Thyroid gland (tissue), 4 donors: ENCODE measurements around the gene COL20A1.

Experiments used
- POLR2A ChIP-seq, 2 donors: fragments of 450-650 bp; IDR thresholded peaks; one replicate each; pipeline ENCODE4 v1.6.1; 2017; ENCODE audit warnings: antibody characterized with exemption in 2 of 2, mild to moderate bottlenecking in 2 of 2, moderate library complexity in 1 of 2
- TF ChIP-seq, protein P1 (sequence below), 6 experiments: fragments of 200-600 bp in 3 of 6; fragments of 450-650 bp in 3 of 6; sonication (generic) in 3 of 6; IDR thresholded peaks; one replicate each; pipeline ENCODE4 v1.5.1; 2016 to 2019; ENCODE audit warnings: antibody characterized with exemption in 6 of 6, mild to moderate bottlenecking in 2 of 6, inconsistent platforms in 1 of 6, moderate library complexity in 1 of 6

DNA sequence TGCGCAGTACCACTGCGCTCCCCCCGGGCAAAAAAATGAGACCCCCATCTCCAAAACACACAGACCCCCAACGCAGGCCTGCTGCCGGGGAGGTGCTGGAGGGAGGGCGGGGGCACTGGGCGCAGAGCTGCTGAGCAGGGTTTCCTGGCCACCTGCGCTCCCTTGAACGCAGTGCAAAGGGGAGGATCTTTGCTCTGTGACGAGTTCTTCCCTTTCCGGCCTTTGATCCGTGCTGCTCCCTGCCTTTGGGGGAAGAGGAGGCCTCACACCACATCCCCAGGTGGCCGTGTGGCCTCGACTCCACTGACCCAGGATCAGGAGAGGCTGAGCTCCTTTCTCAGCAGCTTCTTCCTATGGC, 8.9 kb upstream of the COL20A1 start:
- TF ChIP-seq, protein P1, sequence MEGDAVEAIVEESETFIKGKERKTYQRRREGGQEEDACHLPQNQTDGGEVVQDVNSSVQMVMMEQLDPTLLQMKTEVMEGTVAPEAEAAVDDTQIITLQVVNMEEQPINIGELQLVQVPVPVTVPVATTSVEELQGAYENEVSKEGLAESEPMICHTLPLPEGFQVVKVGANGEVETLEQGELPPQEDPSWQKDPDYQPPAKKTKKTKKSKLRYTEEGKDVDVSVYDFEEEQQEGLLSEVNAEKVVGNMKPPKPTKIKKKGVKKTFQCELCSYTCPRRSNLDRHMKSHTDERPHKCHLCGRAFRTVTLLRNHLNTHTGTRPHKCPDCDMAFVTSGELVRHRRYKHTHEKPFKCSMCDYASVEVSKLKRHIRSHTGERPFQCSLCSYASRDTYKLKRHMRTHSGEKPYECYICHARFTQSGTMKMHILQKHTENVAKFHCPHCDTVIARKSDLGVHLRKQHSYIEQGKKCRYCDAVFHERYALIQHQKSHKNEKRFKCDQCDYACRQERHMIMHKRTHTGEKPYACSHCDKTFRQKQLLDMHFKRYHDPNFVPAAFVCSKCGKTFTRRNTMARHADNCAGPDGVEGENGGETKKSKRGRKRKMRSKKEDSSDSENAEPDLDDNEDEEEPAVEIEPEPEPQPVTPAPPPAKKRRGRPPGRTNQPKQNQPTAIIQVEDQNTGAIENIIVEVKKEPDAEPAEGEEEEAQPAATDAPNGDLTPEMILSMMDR (IDR thresholded peaks at IDR 0.05): no peak
- no peak for TF ChIP-seq POLR2A (IDR thresholded peaks at IDR 0.05)
